Activated CD4-positive, alpha-beta memory T cell treated with anti-CD3 and anti-CD28 coated beads, Interleukin-2, amount 10 ng/mL, durations not matched to agents 7 days and 5 days (primary cell): ENCODE data around the gene BNC2. TPM values are rescaled to one million over a fixed set of nuclear protein-coding genes. Genes with fewer than 3 reads are reported as not detected.

Source experiments
- CTCF ChIA-PET: fragments of 350-600 bp; sonication (Branson Sonifier 250); formaldehyde crosslinking; loops from one replicate; lab custom pipeline; 2021; ENCODE audit warnings: antibody characterized with exemption, inconsistent platforms; lab: Charles Lee
- POLR2A ChIA-PET: fragments of 350-600 bp; sonication (Branson Sonifier 250); formaldehyde crosslinking; loops from one replicate; lab custom pipeline; 2021; ENCODE audit warnings: antibody characterized with exemption; lab: Charles Lee
- DNase-seq: peaks from one replicate; pipeline ENCODE4 v3.0.0-alpha.2; 2020
- H3K27ac Mint-ChIP-seq: one replicate; pipeline ENCODE4 v1.8.0; 2021; ENCODE audit warnings: mild to moderate bottlenecking, mixed read lengths
- H3K27me3 Mint-ChIP-seq: one replicate; pipeline ENCODE4 v1.8.0; 2021; ENCODE audit warnings: mixed read lengths
- H3K36me3 Mint-ChIP-seq: one replicate; pipeline ENCODE4 v1.8.0; 2021; ENCODE audit warnings: low read depth, mixed read lengths
- H3K4me1 Mint-ChIP-seq: one replicate; pipeline ENCODE4 v1.8.0; 2021; ENCODE audit warnings: mixed read lengths
- H3K4me3 Mint-ChIP-seq: one replicate; pipeline ENCODE4 v1.8.0; 2021; ENCODE audit warnings: mild to moderate bottlenecking, mixed read lengths
- H3K9me3 Mint-ChIP-seq: one replicate; pipeline ENCODE4 v1.8.0; 2021; ENCODE audit warnings: mixed read lengths
- total RNA-seq, 2 experiments: library from RNA; stranded (reverse); gene quantifications; one replicate each; pipeline ENCODE4 v1.2.3, GENCODE V29; 2021

BNC2 gene
- total RNA-seq, 2 experiments from 2014 or later: not detected

GRCh38 chr9:16434526-16434925 lies 435.9 kb downstream of the BNC2 start:
- POLR2A ChIA-PET: no interaction called here
- DNase-seq: no peak
- H3K27me3 Mint-ChIP-seq: no peaks in the 10 kb centered on the region
- CTCF ChIA-PET: no interaction called here
- no peaks in the 10 kb centered on the region for H3K36me3 Mint-ChIP-seq
- H3K4me1 Mint-ChIP-seq: no peaks in the 10 kb centered on the region
- no peak overlapping the region for H3K27ac Mint-ChIP-seq
- peaks cover 16% of the 10 kb centered on the region for H3K9me3 Mint-ChIP-seq
- H3K4me3 Mint-ChIP-seq: no peak overlapping the region

DNA sequence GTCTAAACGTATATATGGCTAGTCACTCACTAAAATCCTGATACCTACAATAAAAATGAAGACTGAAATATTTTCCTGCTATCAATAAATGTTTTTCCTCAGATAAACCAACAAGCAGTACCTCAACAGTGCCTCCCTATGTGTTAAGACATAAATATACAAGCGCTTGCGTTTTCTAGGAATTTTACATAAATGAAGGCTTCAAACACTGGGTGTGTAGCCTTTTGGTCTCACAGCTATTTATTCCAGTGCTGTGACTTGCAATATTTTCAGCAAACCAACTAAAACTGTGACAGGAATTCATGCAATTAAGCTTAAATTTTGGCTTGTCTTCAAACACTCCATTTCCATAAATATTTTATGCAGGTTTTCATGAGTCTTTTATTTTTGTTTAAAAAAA lies 437.0 kb downstream of the BNC2 start:
- Mint-ChIP-seq H3K4me3 (no peak overlapping the region), H3K4me1 (no peaks in the 10 kb centered on the region), H3K9me3 (peaks cover 16% of the 10 kb centered on the region), H3K27me3 (no peaks in the 10 kb centered on the region), H3K27ac (no peak overlapping the region), H3K36me3 (no peaks in the 10 kb centered on the region)
- no peak for DNase-seq
- CTCF ChIA-PET: no interaction called here
- POLR2A ChIA-PET: no interaction called here

DNA sequence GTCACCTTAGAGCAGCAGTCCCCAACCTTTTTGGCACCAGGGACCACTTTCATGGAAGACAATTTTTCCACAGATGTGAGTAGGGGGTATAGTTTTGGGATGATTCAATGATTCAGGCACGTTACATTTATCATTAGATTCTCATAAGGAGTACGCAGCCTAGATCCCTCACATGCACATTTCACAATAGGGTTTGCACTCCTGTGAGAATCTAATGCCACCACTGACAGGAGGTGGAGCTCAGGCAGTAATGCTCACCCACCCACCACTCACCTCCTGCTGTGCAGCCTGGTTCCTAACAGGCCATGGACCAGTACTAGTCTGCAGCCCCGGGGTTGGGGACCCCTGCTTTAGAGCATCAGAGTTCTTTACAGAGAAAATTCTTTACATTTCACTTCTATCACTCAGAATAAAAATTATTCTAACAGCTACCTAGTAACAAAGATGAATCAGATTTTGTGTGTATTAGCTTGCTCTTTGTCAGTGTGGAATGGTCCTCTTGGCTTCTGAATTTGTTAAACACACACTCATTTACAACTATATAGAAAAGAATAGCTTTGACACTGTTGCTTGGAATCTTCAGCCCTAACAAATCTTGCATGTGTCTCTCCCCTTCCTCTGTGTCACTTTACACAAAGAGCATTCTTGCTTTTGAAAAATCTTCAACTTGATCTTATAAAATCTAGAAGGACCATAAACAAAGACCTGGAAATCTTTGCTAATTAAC lies 438.6 kb downstream of the BNC2 start:
- H3K27me3 Mint-ChIP-seq: no peaks in the 10 kb centered on the region
- H3K27ac Mint-ChIP-seq: no peak overlapping the region
- DNase-seq: no peak
- POLR2A ChIA-PET: no interaction called here
- H3K9me3 Mint-ChIP-seq: peaks cover 14% of the 10 kb centered on the region
- H3K4me3 Mint-ChIP-seq: no peak overlapping the region
- H3K4me1 Mint-ChIP-seq: no peaks in the 10 kb centered on the region
- no peaks in the 10 kb centered on the region for H3K36me3 Mint-ChIP-seq
- CTCF ChIA-PET: no interaction called here

- no peaks in the 10 kb centered on the region for H3K27me3 Mint-ChIP-seq
- CTCF ChIA-PET: no interaction called here
- POLR2A ChIA-PET: no interaction called here
These were observed 440.8 kb downstream of the BNC2 start for GRCh38 chr9:16429671-16430070.

GRCh38 chr9:16427873-16428427 lies 442.5 kb downstream of the BNC2 start:
- Mint-ChIP-seq H3K36me3 (no peaks in the 10 kb centered on the region), H3K4me1 (no peaks in the 10 kb centered on the region), H3K27ac (no peak overlapping the region), H3K9me3 (no peaks in the 10 kb centered on the region), H3K4me3 (no peak overlapping the region), H3K27me3 (no peaks in the 10 kb centered on the region)
- CTCF ChIA-PET: no interaction called here
- POLR2A ChIA-PET: no interaction called here
- DNase-seq: no peak

More at GRCh38 chr9:16429671-16430070, 440.8 kb downstream of the BNC2 start:
- H3K27ac Mint-ChIP-seq: no peak overlapping the region
- no peaks in the 10 kb centered on the region for H3K4me1 Mint-ChIP-seq
- no peaks in the 10 kb centered on the region for H3K36me3 Mint-ChIP-seq
- no peak overlapping the region for H3K4me3 Mint-ChIP-seq
- no peaks in the 10 kb centered on the region for H3K9me3 Mint-ChIP-seq
- no peak for DNase-seq

DNA sequence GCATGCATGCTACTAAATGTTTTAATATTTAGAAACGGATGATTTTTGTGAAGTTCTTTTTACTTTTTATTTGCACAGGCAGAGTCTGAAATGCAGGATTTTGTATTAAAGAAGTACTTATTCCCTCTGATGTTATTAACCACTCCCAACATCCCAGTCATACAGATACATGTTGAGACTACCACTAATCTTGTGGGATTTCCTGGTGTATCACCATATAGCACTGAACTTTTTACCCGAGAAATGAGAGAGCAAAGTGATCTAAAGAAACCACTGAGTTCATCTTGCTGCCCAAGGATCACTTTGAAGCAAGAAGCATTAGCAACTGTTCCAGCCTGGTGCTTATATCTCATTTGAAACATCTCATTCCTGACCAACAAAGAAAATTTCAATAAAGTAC lies 443.8 kb downstream of the BNC2 start:
- Mint-ChIP-seq H3K36me3 (no peaks in the 10 kb centered on the region), H3K4me1 (no peaks in the 10 kb centered on the region), H3K27ac (no peak overlapping the region), H3K4me3 (no peak overlapping the region), H3K9me3 (peaks cover 2% of the 10 kb centered on the region), H3K27me3 (no peaks in the 10 kb centered on the region)
- ChIA-PET POLR2A (no interaction called here), CTCF (no interaction called here)
- no peak for DNase-seq

- DNase-seq: no peak
- Mint-ChIP-seq H3K27me3 (no peaks in the 10 kb centered on the region), H3K4me1 (no peaks in the 10 kb centered on the region), H3K27ac (no peak overlapping the region), H3K36me3 (no peaks in the 10 kb centered on the region), H3K9me3 (peaks cover 5% of the 10 kb centered on the region), H3K4me3 (no peak overlapping the region)
- ChIA-PET CTCF (no interaction called here), POLR2A (no interaction called here)
These were observed 444.8 kb downstream of the BNC2 start for GRCh38 chr9:16425562-16426231.

DNA sequence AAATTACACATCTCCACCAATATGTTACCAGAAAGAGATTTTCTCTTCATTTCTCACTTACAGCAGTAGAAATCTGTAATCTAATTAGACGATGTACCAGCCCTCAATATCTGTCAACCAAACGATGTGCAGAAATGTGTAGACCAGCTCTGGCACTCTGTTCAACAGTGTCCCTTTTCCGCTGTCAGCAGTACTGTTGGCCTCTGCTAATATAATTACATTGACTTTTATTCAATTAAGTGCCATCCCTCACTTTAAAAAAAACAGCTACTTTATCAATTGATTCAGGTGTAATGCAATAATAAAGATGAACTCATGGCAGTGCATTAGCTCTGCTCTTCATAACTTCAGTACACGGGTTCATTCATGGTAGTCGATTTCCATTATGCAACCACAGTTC lies 448.4 kb downstream of the BNC2 start:
- H3K36me3 Mint-ChIP-seq: no peaks in the 10 kb centered on the region
- H3K4me3 Mint-ChIP-seq: no peak overlapping the region
- H3K27ac Mint-ChIP-seq: no peak overlapping the region
- H3K27me3 Mint-ChIP-seq: no peaks in the 10 kb centered on the region
- no peak for DNase-seq
- H3K9me3 Mint-ChIP-seq: peaks cover 5% of the 10 kb centered on the region
- POLR2A ChIA-PET: no interaction called here
- CTCF ChIA-PET: no interaction called here
- no peaks in the 10 kb centered on the region for H3K4me1 Mint-ChIP-seq

DNA sequence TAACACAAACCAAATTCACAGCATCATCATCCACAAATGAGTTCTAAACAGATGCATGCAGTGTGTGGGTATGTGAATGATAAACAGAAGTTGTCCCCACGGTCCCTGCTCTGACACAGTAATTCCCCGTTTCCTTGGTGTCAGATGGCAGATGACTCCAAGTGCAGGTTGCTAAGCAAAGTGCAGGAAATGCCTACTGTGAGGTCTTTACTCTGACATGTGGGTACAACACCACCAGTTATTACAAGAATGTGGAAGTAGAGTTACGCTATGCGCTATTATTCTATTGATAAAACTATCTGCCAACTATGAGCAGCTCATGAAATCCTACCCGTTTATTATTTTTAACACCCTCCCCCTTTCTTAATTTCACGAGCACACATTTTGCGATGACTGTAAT lies 448.9 kb downstream of the BNC2 start:
- Mint-ChIP-seq H3K27me3 (no peaks in the 10 kb centered on the region), H3K36me3 (no peaks in the 10 kb centered on the region), H3K9me3 (peaks cover 5% of the 10 kb centered on the region), H3K4me3 (no peak overlapping the region), H3K27ac (no peak overlapping the region), H3K4me1 (no peaks in the 10 kb centered on the region)
- POLR2A ChIA-PET: no interaction called here
- CTCF ChIA-PET: no interaction called here
- DNase-seq: no peak

- no peak overlapping the region for H3K27ac Mint-ChIP-seq
- DNase-seq: no peak
- POLR2A ChIA-PET: no interaction called here
- peaks cover 5% of the 10 kb centered on the region for H3K9me3 Mint-ChIP-seq
- H3K4me3 Mint-ChIP-seq: no peak overlapping the region
- H3K4me1 Mint-ChIP-seq: no peaks in the 10 kb centered on the region
- CTCF ChIA-PET: no interaction called here
- H3K36me3 Mint-ChIP-seq: no peaks in the 10 kb centered on the region
- no peaks in the 10 kb centered on the region for H3K27me3 Mint-ChIP-seq
These were observed 451.3 kb downstream of the BNC2 start for GRCh38 chr9:16419124-16419523.

DNA sequence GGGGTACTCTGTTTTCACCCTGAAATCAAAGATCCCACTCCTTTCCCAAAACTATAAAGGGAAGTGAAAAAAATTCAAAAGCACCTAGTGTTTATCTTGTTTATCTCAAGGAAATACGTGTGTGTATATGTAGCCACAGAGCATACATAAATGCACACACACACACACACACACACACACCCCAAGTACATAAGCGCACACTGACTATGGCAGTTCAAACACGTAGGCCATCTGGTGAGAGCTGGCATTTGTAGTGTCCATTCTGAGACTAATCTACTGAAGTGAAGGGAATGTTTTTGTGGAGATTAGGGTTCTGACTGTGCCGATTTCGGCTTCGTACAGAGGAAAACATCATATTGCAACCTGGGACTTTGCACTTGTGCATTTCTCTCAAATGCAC lies 451.7 kb downstream of the BNC2 start:
- no peaks in the 10 kb centered on the region for H3K4me1 Mint-ChIP-seq
- POLR2A ChIA-PET: no interaction called here
- H3K4me3 Mint-ChIP-seq: no peak overlapping the region
- DNase-seq: no peak
- H3K27ac Mint-ChIP-seq: no peak overlapping the region
- no peaks in the 10 kb centered on the region for H3K36me3 Mint-ChIP-seq
- no peaks in the 10 kb centered on the region for H3K27me3 Mint-ChIP-seq
- peaks cover 5% of the 10 kb centered on the region for H3K9me3 Mint-ChIP-seq
- CTCF ChIA-PET: no interaction called here

GRCh38 chr9:16417749-16418148 lies 452.7 kb downstream of the BNC2 start:
- CTCF ChIA-PET: no interaction called here
- Mint-ChIP-seq H3K27me3 (no peaks in the 10 kb centered on the region), H3K9me3 (peaks cover 5% of the 10 kb centered on the region), H3K4me3 (no peak overlapping the region), H3K36me3 (no peaks in the 10 kb centered on the region), H3K4me1 (no peaks in the 10 kb centered on the region), H3K27ac (no peak overlapping the region)
- POLR2A ChIA-PET: no interaction called here
- DNase-seq: no peak

DNA sequence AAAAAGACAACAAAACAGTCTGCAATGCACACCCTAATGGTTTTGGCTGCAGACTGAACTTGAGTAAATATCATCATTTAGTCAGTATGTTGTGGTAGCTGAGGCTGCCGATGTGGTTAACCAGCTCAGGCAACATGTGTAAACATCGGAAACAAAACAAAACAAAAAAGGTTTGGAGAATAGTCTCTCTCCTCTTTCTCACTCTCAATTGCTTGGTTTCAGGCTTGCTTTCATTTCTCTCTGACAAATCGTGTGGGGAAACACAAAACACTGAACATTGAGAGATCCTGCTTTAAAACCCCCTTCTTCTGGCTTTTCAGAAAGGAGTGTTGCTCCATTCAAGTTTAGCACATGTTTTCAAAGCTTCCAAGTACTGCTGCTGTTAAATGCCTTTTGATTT lies 453.3 kb downstream of the BNC2 start:
- Mint-ChIP-seq H3K4me3 (no peak overlapping the region), H3K9me3 (peaks cover 3% of the 10 kb centered on the region), H3K4me1 (no peaks in the 10 kb centered on the region), H3K27ac (no peak overlapping the region), H3K36me3 (no peaks in the 10 kb centered on the region), H3K27me3 (no peaks in the 10 kb centered on the region)
- ChIA-PET POLR2A (no interaction called here), CTCF (no interaction called here)
- DNase-seq: no peak

DNA sequence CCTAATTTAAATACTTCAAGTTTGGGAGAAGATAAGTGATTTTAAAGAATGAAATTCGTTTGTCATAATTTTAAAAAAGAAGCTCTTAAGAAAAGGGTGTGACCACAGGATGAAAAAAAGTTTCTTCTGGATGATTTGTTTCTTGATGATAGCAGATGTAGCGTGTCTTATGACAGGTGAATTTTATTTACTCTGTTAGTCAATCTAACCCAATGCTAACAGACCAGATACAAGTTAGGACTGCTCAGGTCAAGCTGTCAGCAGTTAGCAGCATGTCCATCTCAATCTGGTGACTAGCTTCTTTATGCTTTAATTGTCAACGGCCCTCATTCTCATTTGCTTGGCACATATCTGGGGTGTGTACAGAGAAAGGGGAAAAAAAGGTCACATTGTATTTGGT lies 456.0 kb downstream of the BNC2 start:
- H3K27me3 Mint-ChIP-seq: no peaks in the 10 kb centered on the region
- CTCF ChIA-PET: no interaction called here
- H3K4me1 Mint-ChIP-seq: no peaks in the 10 kb centered on the region
- no peaks in the 10 kb centered on the region for H3K9me3 Mint-ChIP-seq
- POLR2A ChIA-PET: no interaction called here
- DNase-seq: no peak
- H3K4me3 Mint-ChIP-seq: no peak overlapping the region
- H3K27ac Mint-ChIP-seq: no peak overlapping the region
- no peaks in the 10 kb centered on the region for H3K36me3 Mint-ChIP-seq
